Brain pericyte (primary cell): ENCODE results near the gene PRKAG2.

Experiments used
- DNase-seq: peaks from one replicate; pipeline ENCODE4 v3.0.0-alpha.2; 2012; ENCODE audit warnings: low read depth, low spot score

PRKAG2 gene

DNA sequence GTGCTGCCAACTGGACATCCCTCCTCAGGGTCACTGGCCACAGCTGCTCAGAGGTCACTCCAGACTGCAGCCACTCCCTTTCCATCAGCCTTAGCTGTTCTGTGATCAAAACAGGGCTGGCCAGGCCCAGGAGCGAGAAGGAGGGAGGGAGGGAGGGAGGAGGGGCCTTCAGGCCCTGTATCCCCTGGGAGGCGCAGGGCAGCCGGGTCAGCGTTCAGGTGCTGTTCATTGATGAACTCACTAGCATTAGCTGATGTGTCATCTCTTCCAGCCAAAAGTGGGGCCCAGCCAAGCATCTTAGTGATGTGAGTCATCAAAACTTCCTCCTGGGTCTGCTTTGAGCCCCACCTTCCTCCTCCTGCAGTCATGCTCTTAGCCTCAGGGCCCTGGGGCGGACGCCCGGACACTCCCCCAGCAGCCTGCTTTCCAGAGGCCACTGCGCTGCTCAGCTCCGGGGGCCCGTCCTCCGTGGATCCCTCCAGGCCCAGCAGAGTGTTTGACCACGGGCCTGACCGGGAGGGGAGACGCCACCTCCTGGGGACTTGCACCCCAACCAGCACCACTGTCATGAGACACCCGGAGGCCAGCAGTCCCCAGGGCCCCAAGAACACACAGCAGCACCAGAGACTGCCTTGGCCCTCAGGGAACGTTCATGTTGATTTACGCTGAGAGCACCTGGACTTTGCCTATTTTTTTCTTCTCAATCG lies 149.2 kb downstream of the PRKAG2 start:
- DNase-seq = no peak

DNA sequence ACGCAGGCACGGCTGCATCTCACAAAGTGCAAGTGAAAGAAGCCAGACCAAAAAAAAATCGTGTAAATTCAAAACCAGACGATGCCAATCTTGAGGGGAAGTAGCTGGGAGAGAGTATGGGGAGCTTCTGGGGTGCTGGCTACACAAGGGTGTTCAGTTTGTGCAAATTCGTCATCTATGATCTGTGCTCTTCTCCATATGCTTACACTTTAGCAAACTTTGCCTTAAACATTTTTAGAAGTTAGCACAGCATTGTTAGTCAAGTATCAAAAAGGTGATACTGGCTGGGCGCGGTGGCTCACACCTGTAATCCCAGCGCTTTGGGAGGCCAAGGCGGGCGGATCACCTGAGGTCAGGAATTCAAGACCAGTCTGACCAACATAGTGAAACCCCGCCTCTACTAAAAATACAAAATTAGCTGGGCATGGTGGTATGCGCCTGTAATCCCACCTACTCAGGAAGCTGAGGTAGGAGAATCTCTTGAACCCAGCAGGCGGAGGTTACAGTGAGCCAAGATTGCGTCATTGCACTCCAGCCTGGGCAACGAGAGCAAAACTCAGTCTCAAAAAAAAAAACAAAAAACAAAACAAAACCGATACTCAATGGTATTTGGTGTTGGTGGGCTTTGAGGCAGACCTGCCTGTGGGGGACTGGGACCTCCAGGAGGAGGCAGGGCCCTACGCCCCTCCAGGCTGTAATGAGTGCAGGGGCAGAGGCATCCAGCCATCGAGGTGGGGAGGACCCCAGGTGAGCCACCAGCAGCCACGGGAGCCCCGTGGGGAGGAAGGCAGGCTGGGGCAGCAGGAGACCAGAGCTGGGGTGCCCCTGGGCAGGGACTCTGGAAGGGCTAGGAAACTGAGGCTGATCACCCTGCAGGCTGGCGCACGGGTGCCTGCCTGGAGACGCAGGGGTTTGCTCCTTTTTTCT lies 150.0 kb downstream of the PRKAG2 start:
- DNase-seq = no peak

DNA sequence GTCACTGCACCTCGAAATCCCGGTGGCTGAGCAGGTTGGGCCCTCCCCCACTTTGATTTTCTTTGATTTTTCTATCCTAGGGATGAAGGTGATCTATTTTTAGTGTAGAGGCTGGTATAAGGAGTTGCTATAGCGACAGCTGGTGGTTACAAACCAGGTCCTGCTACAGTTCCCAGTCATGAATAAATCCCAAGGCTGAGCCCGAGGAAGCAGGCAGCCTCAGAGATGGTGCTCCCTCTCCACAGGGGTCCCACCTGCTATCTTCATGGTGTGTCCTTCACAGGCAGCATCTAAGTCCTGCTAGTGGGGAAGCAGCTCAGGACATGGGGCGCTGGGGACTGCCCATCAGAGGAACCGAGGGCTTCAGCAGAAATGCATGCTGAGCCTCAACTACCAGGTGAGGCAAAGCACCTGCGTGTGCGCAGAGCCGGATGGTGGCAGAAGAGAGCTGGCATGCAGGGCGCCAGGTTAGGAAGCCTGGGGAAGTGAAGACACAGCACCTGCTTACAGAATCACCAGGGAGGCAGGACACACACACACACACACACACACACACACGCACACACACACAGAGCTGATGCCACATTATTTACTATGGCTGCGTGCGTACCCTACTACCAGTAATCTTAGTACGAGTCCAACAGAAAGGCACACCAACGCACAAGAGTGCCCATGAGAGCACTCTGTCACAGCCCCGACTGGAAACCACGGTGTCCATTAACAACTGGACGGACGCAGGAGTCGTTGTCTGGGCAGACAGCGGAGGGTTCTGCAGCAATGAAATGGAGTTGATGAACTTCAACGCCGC lies 150.9 kb downstream of the PRKAG2 start:
- no peak for DNase-seq

DNA sequence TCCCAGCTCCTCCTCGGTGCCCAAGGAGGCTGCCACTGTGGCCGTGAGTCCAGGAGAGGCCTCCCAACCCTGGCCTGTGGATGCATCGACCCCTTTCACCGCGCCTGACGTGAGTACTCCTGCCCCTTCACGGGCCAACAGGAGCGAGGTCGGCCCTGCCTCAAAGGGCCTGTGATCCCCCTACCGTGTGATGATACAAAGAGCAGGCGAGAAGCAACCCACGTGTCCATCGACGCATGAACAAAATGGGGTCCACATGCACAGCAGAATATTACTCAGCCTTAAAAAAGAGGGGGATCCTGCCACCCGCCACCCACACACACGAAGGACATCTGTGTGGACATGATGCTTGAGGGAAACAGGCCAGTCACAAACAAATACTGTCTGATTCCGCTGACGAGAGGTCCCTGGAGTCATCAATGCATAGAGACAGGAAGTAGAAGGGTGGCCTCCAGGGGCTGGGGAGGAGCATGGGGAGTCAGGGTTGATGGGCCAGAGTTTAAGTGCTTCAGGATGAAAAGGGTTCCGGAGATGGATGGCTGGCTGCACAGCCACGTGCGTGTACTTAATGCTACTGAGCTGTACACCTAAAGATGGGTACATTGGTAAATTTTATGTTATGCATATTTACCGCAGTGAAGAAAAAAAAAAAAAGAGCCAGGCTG lies 151.9 kb downstream of the PRKAG2 start:
- DNase-seq = no peak

DNA sequence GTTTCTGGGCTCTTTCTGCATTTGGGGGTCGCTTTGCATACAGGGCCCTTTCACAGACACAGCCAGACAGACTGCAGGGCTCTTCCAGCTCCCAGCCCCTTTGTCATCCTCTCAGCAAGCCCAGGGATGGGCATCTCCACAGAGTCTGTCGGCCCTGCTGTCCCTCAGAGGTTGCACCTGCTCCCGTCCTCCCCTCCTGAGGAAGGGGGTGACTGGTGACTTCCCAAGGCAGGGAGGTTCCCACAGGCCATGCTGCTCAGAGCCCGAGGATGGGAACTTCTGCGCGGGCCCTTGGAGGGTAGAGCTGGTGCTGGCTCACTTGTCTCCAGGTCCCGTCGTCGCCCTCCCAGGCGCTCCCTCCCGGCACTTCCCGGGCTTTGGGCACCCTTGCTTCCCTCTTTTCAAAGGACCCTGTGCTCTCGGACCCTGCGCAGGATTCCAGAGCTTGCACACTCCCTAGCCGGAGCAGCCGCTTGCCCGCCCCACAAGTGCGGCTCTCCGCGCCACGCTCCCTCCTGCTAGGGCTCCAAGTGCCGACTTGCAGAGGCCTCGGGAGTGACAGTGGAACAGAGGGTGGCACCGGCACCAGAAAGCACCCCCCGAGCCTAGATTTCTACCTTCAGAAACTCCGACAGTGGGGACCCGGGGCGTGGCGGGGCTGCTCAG lies 152.5 kb downstream of the PRKAG2 start:
- DNase-seq = no peak

- DNase-seq = no peak
Observed at GRCh38 chr7:151723321-151723720, 153.6 kb downstream of the PRKAG2 start.

GRCh38 chr7:151722533-151722932 lies 154.4 kb downstream of the PRKAG2 start:
- no peak for DNase-seq

DNA sequence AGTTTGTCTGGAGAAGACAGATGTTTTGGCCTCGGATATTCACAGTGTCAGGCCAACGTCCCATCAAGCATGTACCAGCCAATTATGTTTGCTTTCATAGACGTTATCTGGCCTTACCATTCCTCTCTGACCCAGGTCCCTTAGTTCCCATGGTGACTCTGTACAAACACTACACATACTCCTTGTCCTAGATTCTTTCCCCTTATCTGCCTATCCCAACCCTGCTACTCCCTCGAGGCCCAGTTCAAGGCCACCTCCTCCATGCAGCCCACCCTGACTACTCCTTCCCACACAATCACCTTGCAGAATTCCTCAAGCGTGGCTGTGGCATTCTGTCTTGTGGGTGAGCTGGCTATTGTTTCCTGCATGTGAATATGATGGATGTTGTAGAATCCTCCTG lies 155.2 kb downstream of the PRKAG2 start:
- no peak for DNase-seq

- DNase-seq = no peak
Observed at GRCh38 chr7:151721236-151721635, 155.7 kb downstream of the PRKAG2 start.

- DNase-seq = no peak
Observed at GRCh38 chr7:151720280-151720679, 156.6 kb downstream of the PRKAG2 start.

DNA sequence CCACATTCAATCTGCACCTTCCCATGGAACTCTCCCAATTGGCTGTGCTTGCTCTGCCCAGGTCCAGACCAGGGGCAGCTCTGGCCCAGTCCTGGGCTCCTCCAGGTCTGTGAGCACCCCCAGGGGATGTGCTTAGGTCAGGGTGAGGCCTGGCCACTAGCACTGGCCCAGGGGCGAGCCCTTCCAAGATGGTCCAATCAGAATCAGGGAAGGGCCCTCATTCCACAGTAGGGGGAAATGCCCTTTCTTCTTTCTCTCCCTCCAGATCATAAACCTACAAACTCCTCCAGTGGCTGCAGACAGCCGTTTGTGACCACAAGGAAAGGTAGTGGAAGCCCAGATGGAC lies 157.0 kb downstream of the PRKAG2 start:
- DNase-seq = no peak

DNA sequence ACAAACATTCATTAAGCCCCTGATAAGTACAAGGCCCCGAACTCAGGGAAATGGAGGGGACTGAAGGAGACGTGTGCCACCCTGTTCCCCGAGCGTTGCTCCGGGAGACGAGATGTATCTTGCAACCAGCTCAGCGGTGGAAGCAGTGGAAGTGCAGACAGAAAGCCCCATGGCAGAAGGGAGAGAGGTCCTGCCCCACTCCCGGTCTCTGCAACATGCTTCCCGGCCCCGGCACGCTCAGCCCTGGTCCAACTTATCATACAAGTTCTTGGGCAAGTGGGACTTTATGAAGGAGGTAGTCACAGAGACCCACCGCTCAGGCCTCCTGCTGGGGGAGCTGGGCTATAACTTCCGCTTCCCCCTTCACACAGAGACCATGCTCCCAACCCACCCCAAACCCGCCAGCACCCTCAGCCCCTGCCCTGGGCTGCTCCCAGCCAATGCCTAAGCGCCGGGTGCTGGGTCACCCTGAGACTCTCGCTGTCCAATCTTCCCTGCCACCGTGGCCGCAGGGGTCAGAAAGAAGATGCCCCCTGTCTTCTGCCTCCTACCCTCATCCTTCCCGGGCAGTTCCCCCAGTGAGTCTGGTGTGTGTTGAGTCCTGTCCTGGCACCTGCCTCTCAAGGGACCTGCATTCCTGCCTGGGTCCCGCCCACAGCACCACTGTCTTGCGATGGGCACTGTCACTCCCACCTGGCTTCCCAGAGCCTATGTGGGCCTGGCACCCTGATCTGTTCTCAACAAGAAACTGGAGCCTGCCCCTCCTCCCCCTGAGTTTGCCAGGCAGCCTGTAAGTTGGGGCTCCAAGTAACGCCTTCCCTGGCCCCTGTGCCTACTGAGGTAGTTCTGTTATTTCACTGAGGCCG lies 157.7 kb downstream of the PRKAG2 start:
- no peak for DNase-seq

- no peak for DNase-seq
Observed at GRCh38 chr7:151717918-151718317, 159.0 kb downstream of the PRKAG2 start.

DNA sequence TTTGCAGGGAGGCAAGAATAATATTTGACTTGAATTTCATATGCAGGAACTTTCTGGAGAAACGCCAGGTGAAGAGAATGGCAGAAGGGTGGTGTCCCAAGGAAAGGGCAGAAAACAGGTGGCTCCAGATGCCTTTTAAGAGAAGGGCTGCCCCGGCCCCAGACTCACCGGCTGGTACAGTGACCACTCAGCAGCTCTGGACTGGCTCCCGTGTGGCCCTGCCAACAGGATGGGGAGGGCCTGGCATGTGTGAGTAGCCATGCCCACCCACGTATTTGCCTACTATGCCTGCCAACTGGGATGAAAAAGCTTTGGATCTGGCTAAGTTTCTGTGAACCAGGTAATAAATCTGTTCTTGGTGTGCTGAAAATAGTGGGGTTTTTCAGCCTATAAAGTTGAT lies 159.5 kb downstream of the PRKAG2 start:
- DNase-seq = no peak

DNA sequence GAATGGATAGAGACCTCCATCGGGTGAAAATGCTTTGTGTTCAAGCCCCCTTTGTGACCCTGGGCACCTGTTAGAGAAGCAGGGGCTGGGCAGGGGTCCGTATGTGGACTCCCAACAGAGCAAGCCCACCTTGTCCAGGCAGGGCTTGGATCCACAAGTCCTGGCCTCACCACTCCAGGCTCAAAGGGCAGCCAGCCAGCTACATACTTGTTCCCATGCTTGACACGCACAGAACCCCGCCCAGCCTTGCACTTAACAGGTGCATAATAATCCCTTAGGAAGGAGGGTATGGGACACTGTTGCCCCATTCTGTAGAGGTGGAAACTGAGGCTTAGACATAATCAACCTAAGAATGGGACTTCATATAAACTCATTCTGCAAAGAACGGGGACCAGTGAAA lies 160.6 kb downstream of the PRKAG2 start:
- DNase-seq = no peak

- no peak for DNase-seq
Observed at GRCh38 chr7:151715666-151716315, 161.1 kb downstream of the PRKAG2 start.

- DNase-seq = no peak
Observed at GRCh38 chr7:151714201-151714600, 162.7 kb downstream of the PRKAG2 start.

- no peak for DNase-seq
Observed at GRCh38 chr7:151712810-151713125, 164.1 kb downstream of the PRKAG2 start.

DNA sequence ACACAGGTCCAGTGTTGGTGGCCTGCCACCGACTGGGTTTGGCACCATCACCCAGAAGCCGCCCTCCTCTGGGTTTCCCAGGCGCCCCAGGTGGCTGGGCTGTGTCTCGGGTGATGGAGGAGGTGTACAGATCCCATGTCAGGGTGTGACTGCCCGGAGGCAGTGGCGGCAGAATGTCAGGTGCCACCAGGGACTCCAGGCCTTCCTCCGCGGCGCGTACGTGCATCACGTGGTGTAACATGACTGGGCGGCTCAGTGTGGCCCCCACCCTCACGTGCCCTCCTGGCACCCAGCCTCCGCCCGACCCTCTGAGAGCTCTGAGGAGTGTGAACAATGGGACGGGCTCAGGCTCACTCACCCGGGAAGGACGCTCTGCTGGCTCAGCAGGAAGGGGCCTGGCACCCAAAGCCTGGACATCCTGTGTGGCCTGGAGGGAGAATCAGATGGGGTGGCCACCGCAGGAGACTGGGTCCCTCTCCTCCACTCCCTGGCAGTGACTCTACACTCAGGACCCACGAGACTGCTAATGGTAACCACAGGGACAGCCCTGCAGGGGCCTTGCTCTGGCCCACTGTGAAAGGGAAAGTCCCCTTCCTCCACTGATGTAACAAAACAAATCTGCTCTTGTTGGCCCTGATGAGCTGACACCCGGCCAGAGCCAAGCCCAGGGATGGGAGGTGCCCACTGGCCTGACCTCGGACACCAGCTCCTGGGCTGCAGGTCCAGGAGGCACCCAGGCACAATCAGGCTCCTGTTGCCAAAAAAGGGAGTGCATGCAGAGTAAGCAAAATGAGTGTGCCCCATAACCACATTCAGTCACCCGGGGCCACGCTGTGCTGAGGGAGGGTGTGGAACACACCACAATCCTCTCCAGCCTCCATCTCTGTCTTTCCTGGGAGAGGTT lies 164.8 kb downstream of the PRKAG2 start:
- DNase-seq = no peak
